NK-92 treated with Interleukin-12 subunit alpha and Interleukin-12 subunit beta, amount 100 ng/mL, for 24 hours (cell line): ENCODE results near the gene LMX1B.
A peak's percentile ranks its signal among the peaks of the same experiment; 100 is the strongest.
"Not testable (repeated sequence)": the region's sequence is repeated elsewhere in the genome, so short reads cannot be mapped to it uniquely, and the experiment has no call there.

Experiments
- DNase-seq: peaks from one replicate; lab custom pipeline; 2025; lab: John Stamatoyannopoulos, UW

The LMX1B gene

GRCh38 chr9:126696401-126697145, 82.8 kb downstream of the LMX1B start:
- no peak for DNase-seq

GRCh38 chr9:126697330-126697729, 83.6 kb downstream of the LMX1B start:
- DNase-seq, result no peak

GRCh38 chr9:126698251-126698650, 84.5 kb downstream of the LMX1B start:
- no peak for DNase-seq

GRCh38 chr9:126698756-126699155, 85.0 kb downstream of the LMX1B start:
- no peak for DNase-seq

- DNase-seq, result no peak
These were observed 85.7 kb downstream of the LMX1B start for GRCh38 chr9:126699401-126699881.

- DNase-seq, result no peak
These were observed 86.6 kb downstream of the LMX1B start for GRCh38 chr9:126700296-126700695.

GRCh38 chr9:126700903-126701812, 87.4 kb downstream of the LMX1B start:
- no peak for DNase-seq

- DNase-seq, result no peak
These were observed 88.0 kb downstream of the LMX1B start for GRCh38 chr9:126701813-126702140.

- DNase-seq, result no peak
These were observed 88.6 kb downstream of the LMX1B start for GRCh38 chr9:126702151-126703001.

- no peak for DNase-seq
These were observed 89.5 kb downstream of the LMX1B start for GRCh38 chr9:126703002-126703865.

GRCh38 chr9:126703866-126704156, 90.1 kb downstream of the LMX1B start:
- no peak for DNase-seq

- no peak for DNase-seq
These were observed 90.6 kb downstream of the LMX1B start for GRCh38 chr9:126704157-126704891.

GRCh38 chr9:126704892-126705766, 91.4 kb downstream of the LMX1B start:
- peak; percentile 29 for DNase-seq

GRCh38 chr9:126705767-126706697, 92.3 kb downstream of the LMX1B start:
- DNase-seq, result peak; percentile 32

GRCh38 chr9:126706698-126707053, 92.9 kb downstream of the LMX1B start:
- DNase-seq, result no peak

GRCh38 chr9:126707083-126707482, 93.4 kb downstream of the LMX1B start:
- DNase-seq, result no peak

- DNase-seq, result not testable (repeated sequence)
These were observed 94.0 kb downstream of the LMX1B start for GRCh38 chr9:126707712-126708111.

GRCh38 chr9:126708178-126708577, 94.5 kb downstream of the LMX1B start:
- DNase-seq, result no peak

GRCh38 chr9:126709241-126709640, 95.5 kb downstream of the LMX1B start:
- DNase-seq, result no peak
